H1 (cell line): Measurements from ENCODE around the gene GSTT4. TPM values are rescaled to one million over a fixed set of nuclear protein-coding genes. Genes with fewer than 3 reads are reported as not detected.
"Not testable (repeated sequence)": the region's sequence is repeated elsewhere in the genome, so short reads cannot be mapped to it uniquely, and the experiment has no call there.

Experiments
- CTCF ChIA-PET: fragments of 300-600 bp; sonication (Branson Sonifier 250); formaldehyde crosslinking; loops from one replicate; lab custom pipeline; 2021; ENCODE audit not compliant: partially characterized antibody; lab: Charles Lee
- POLR2A ChIA-PET: fragments of 300-600 bp; sonication (Branson Sonifier 250); formaldehyde crosslinking; loops from one replicate; lab custom pipeline; 2021; ENCODE audit warnings: inconsistent platforms; ENCODE audit not compliant: partially characterized antibody; lab: Charles Lee
- DNase-seq, 2 experiments: peaks; one replicate each; pipeline versions ENCODE4 v3.0.0 to v3.0.0-alpha.2; 2010 to 2022; ENCODE audit warnings: low spot score in 2 of 2, low read depth in 1 of 2, mixed read lengths in 1 of 2
- FAIRE-seq: peaks from 2 replicates; lab custom pipeline; 2011; peaks lifted over from hg19 to GRCh38; lab: Jason Lieb, UNC
- H2AFZ ChIP-seq: 2 replicates; pipeline ENCODE4 v1.8.1; 2012; ENCODE audit warnings: low read length, inconsistent platforms
- H2AK5ac ChIP-seq: 2 replicates; pipeline ENCODE4 v1.6.1; 2013; ENCODE audit warnings: low read depth, low read length
- H2BK120ac ChIP-seq: replicated peaks from 2 replicates; pipeline ENCODE3; 2013; ENCODE audit warnings: low read depth, low read length, inconsistent platforms
- H2BK12ac ChIP-seq: 2 replicates; pipeline ENCODE4 v1.6.1; 2013; ENCODE audit warnings: low read depth, low read length
- H2BK15ac ChIP-seq: 2 replicates; pipeline ENCODE4 v1.6.1; 2013; ENCODE audit warnings: low read length
- H2BK20ac ChIP-seq: 2 replicates; pipeline ENCODE4 v1.6.1; 2013; ENCODE audit warnings: low read length
- H2BK5ac ChIP-seq: 2 replicates; pipeline ENCODE4 v1.6.1; 2013; ENCODE audit warnings: low read depth, low read length
- H3K14ac ChIP-seq: 2 replicates; pipeline ENCODE4 v1.6.1; 2013; ENCODE audit warnings: inconsistent platforms; ENCODE audit not compliant: insufficient read length
- H3K18ac ChIP-seq: 2 replicates; pipeline ENCODE4 v1.6.1; 2013; ENCODE audit warnings: low read length; ENCODE audit errors: extremely low read depth
- H3K23ac ChIP-seq: 2 replicates; pipeline ENCODE4 v1.6.1; 2013; ENCODE audit warnings: inconsistent platforms; ENCODE audit not compliant: insufficient read length
- H3K23me2 ChIP-seq: 2 replicates; pipeline ENCODE4 v1.6.1; 2013; ENCODE audit warnings: low read depth, low read length
- H3K27ac ChIP-seq: 2 replicates; pipeline ENCODE4 v1.6.1; 2011; ENCODE audit warnings: low read depth, low read length, inconsistent platforms
- H3K27me3 ChIP-seq, 4 experiments: replicated peaks in 1 of 4; 1 replicate in 1 of 4; 2 replicates in 3 of 4; pipeline versions ENCODE4 v1.6.1 to v1.8.1; 2011 to 2013; ENCODE audit warnings: low read length in 3 of 4, mild to moderate bottlenecking in 3 of 4, inconsistent platforms in 2 of 4, mixed read lengths in 2 of 4, moderate library complexity in 1 of 4; ENCODE audit not compliant: control insufficient read depth in 3 of 4, insufficient read depth in 3 of 4; ENCODE audit errors: extremely low read depth in 1 of 4
- H3K36me3 ChIP-seq, 4 experiments: 2 replicates each; pipeline versions ENCODE4 v1.6.1 to v1.8.1; 2011 to 2013; ENCODE audit warnings: mild to moderate bottlenecking in 4 of 4, low read length in 3 of 4, moderate library complexity in 2 of 4, control low read depth in 1 of 4, inconsistent platforms in 1 of 4; ENCODE audit not compliant: insufficient read depth in 4 of 4, control insufficient read depth in 2 of 4
- H3K4ac ChIP-seq: replicated peaks from 2 replicates; pipeline ENCODE3; 2013; ENCODE audit warnings: low read length, low read depth, mixed read lengths, inconsistent platforms; ENCODE audit not compliant: insufficient read length
- H3K4me1 ChIP-seq, 4 experiments: replicated peaks in 1 of 4; 1 replicate in 1 of 4; 2 replicates in 3 of 4; pipeline versions ENCODE4 v1.6.1 to v1.8.1; 2011 to 2013; ENCODE audit warnings: low read length in 3 of 4, inconsistent platforms in 2 of 4, mixed read lengths in 1 of 4; ENCODE audit not compliant: insufficient read depth in 4 of 4, control insufficient read depth in 3 of 4
- H3K4me2 ChIP-seq, 2 experiments: 2 replicates each; pipeline versions ENCODE4 v1.6.1 to v1.8.1; 2011 to 2013; ENCODE audit warnings: low read depth in 2 of 2, low read length in 2 of 2, control low read depth in 1 of 2, inconsistent platforms in 1 of 2, mild to moderate bottlenecking in 1 of 2; ENCODE audit not compliant: insufficient read depth in 1 of 2
- H3K4me3 ChIP-seq, 4 experiments: fragments of 200-600, 300-600 bp in 1 of 4; sonication (generic), shearing (Covaris generic), sonication (Bioruptor Twin) in 1 of 4; 2 replicates each; pipeline versions ENCODE4 v1.5.1 to v1.8.1; 2011 to 2016; ENCODE audit warnings: low read length in 4 of 4, low read depth in 3 of 4, control low read depth in 2 of 4, inconsistent platforms in 2 of 4, mild to moderate bottlenecking in 2 of 4, mixed read lengths in 1 of 4, moderate library complexity in 1 of 4; ENCODE audit not compliant: insufficient read depth in 2 of 4; ENCODE audit errors: extremely low read depth in 1 of 4
- H3K56ac ChIP-seq: replicated peaks from 2 replicates; pipeline ENCODE3; 2013; ENCODE audit warnings: low read depth, mild to moderate bottlenecking, mixed read lengths, low read length, inconsistent platforms; ENCODE audit not compliant: insufficient read length
- H3K79me1 ChIP-seq: 2 replicates; pipeline ENCODE4 v1.6.1; 2013; ENCODE audit warnings: low read depth, low read length, control low read depth
- H3K79me2 ChIP-seq, 2 experiments: 2 replicates each; pipeline versions ENCODE4 v1.6.1 to v1.8.1; 2012 to 2013; ENCODE audit warnings: low read length in 2 of 2, mild to moderate bottlenecking in 2 of 2, inconsistent platforms in 1 of 2; ENCODE audit not compliant: insufficient read depth in 2 of 2, control insufficient read depth in 1 of 2
- H3K9ac ChIP-seq, 4 experiments: replicated peaks in 1 of 4; 1 replicate in 1 of 4; 2 replicates in 3 of 4; pipeline versions ENCODE4 v1.6.1 to v1.8.1; 2011 to 2013; ENCODE audit warnings: low read depth in 3 of 4, low read length in 3 of 4, control low read depth in 2 of 4, mild to moderate bottlenecking in 2 of 4, moderate library complexity in 2 of 4, inconsistent platforms in 1 of 4; ENCODE audit errors: extremely low read depth in 1 of 4
- H3K9me3 ChIP-seq, 2 experiments: 2 replicates each; pipeline versions ENCODE4 v1.6.1 to v1.8.1; 2012 to 2013; ENCODE audit warnings: mild to moderate bottlenecking in 2 of 2, moderate library complexity in 2 of 2, control low read depth in 1 of 2, inconsistent platforms in 1 of 2, low read depth in 1 of 2, low read length in 1 of 2, mixed read lengths in 1 of 2; ENCODE audit not compliant: insufficient read depth in 2 of 2
- H4K20me1 ChIP-seq, 2 experiments: replicated peaks in 1 of 2; 2 replicates each; pipeline versions ENCODE3 to v1.8.1; 2011 to 2013; ENCODE audit warnings: inconsistent platforms in 2 of 2, low read length in 2 of 2, mild to moderate bottlenecking in 1 of 2; ENCODE audit not compliant: insufficient read depth in 2 of 2, control insufficient read depth in 1 of 2
- H4K5ac ChIP-seq: 2 replicates; pipeline ENCODE4 v1.6.1; 2013; ENCODE audit warnings: low read length, low read depth, mixed read lengths, inconsistent platforms; ENCODE audit not compliant: insufficient read length
- H4K8ac ChIP-seq: 2 replicates; pipeline ENCODE4 v1.8.0; 2013; ENCODE audit warnings: mild to moderate bottlenecking, moderate library complexity, low read length, inconsistent platforms; ENCODE audit not compliant: insufficient read depth; ENCODE audit errors: extremely low read depth
- H4K91ac ChIP-seq: replicated peaks from 2 replicates; pipeline ENCODE3; 2013; ENCODE audit warnings: low read length, mixed read lengths, inconsistent platforms; ENCODE audit not compliant: insufficient read length
- WGBS, 2 experiments: shearing (Covaris generic) in 1 of 2; methylation state at CpG; one replicate each; pipeline versions ENCODE4 v1.1.6 to v1.1.7; 2013 to 2015; ENCODE audit warnings: low lambda C conversion rate in 2 of 2, mixed read lengths in 2 of 2, inconsistent platforms in 1 of 2, low coverage in 1 of 2, missing lambda C conversion rate in 1 of 2; ENCODE audit not compliant: insufficient replicate concordance in 2 of 2, insufficient coverage in 1 of 2, insufficient read length in 1 of 2; ENCODE audit errors: extremely low coverage in 1 of 2, missing lambda C conversion rate in 1 of 2; 5-methylcytosine and 5-hydroxymethylcytosine counted together
- polyA plus RNA-seq, 7 experiments: library from polyadenylated mRNA; depleted of rRNA in 3 of 7; stranded (reverse) in 5 of 7; unstranded in 2 of 7; fragments of >200 nt in 5 of 7; fragments of 200-250 nt in 2 of 7; gene quantifications; 1 replicate in 5 of 7; 2 replicates in 1 of 7; 4 replicates in 1 of 7; pipeline versions ENCODE4 v1.2.1 to v1.2.3, GENCODE V29; 2011 to 2013; ENCODE audit warnings: missing spikeins in 2 of 7, mixed read lengths in 2 of 7
- total RNA-seq: library from RNA; stranded (reverse); fragmentation: NEBNext Ultra II Directional; extraction: Animal tissue kit (Norgen Biotek cat#: 25700); gene quantifications from 2 replicates; pipeline ENCODE4 v1.2.1, GENCODE V29; 2021

The GSTT4 gene
- total and polyA plus RNA-seq, 2 of the 8 experiments (the other 6 are each of a cell fraction or from before 2014, with no cell fraction given), result 0.14 TPM; not detected in 1

DNA sequence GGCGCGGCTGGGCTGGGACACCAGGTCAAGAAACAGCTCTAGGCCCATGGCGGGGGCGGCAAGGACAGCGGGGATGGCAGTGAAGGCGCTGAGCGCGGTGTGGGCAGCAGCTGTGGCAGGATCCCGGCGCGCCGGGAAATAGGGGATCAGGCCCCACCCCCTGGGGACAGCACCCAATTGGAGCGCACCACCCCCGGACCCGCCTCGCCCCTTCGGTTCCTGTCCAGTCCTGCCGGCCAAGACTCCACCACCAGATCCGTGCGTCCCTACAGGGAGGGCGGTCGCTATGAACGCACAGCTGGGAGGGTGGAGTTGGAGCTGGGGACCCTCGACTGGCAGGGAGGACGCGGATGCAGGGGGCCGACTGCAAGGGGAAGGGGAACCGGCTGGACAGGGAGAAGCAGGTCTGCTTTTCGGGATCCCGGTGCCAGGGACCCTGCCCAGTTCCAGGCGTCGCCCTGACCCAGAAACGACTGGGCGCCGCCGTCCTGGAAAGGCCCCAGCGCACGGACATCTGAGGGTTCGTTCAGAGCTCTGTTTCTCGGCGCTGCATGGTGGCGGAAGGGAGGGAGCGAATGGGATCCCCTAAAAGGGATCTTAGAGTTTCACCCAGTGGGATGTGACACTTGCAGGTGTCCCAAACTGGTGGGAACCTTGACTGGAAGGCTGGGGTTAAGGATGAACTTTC is 44.0 kb downstream of the GSTT4 start, which contains the start of gene GSTT2B:
Gene GSTT2B, minus strand, starts transcription at position 112 of the 688 bp plus-strand sequence. Its CDS starts 64 bp downstream, at position 48.
- H3K79me1 ChIP-seq, result not testable (repeated sequence)
- no CpG with 5 or more reads among the region's 43 CpGs for WGBS, 2 experiments

More for the DNA sequence above, 44.0 kb downstream of the GSTT4 start, which contains the start of gene GSTT2B:
- FAIRE-seq, H4K8ac ChIP-seq, H3K27ac ChIP-seq, DNase-seq, H2BK12ac ChIP-seq, H3K4ac ChIP-seq, H3K9me3 ChIP-seq, H3K4me1 ChIP-seq, H3K4me3 ChIP-seq, H4K91ac ChIP-seq, H2BK15ac ChIP-seq, H2AFZ ChIP-seq, H3K9ac ChIP-seq, POLR2A ChIA-PET, H4K20me1 ChIP-seq, H2BK120ac ChIP-seq, H3K79me2 ChIP-seq, CTCF ChIA-PET, H4K5ac ChIP-seq, H3K23me2 ChIP-seq, H2AK5ac ChIP-seq, H3K27me3 ChIP-seq, H3K14ac ChIP-seq, H3K18ac ChIP-seq, H3K56ac ChIP-seq, H3K23ac ChIP-seq, H3K4me2 ChIP-seq, H2BK5ac ChIP-seq, H3K36me3 ChIP-seq, H2BK20ac ChIP-seq: not testable (repeated sequence)
